ENCODE data around the gene NKX6-1. TPM values are rescaled to one million over a fixed set of nuclear protein-coding genes. Genes with fewer than 3 reads are reported as not detected.

Gene NKX6-1
- total RNA-seq, 1 donor from 2014 or later, result 14.6 TPM

- Mint-ChIP-seq H3K9me3 (ENCODE audit: unreplicated experiment) (no peaks in the 10 kb centered on the region), H3K27ac (ENCODE audit: unreplicated experiment) (no peak overlapping the region), H3K27me3 (ENCODE audit: unreplicated experiment) (peaks cover 40% of the 10 kb centered on the region)
Measured at GRCh38 chr4:84496706-84497503, 2.2 kb downstream of the NKX6-1 start.

GRCh38 chr4:84496331-84496705 is 2.8 kb downstream of the NKX6-1 start:
- peaks cover 22% of the 10 kb centered on the region for H3K36me3 Mint-ChIP-seq (ENCODE audit: low read depth, unreplicated experiment)
- TF ChIP-seq, protein P1, sequence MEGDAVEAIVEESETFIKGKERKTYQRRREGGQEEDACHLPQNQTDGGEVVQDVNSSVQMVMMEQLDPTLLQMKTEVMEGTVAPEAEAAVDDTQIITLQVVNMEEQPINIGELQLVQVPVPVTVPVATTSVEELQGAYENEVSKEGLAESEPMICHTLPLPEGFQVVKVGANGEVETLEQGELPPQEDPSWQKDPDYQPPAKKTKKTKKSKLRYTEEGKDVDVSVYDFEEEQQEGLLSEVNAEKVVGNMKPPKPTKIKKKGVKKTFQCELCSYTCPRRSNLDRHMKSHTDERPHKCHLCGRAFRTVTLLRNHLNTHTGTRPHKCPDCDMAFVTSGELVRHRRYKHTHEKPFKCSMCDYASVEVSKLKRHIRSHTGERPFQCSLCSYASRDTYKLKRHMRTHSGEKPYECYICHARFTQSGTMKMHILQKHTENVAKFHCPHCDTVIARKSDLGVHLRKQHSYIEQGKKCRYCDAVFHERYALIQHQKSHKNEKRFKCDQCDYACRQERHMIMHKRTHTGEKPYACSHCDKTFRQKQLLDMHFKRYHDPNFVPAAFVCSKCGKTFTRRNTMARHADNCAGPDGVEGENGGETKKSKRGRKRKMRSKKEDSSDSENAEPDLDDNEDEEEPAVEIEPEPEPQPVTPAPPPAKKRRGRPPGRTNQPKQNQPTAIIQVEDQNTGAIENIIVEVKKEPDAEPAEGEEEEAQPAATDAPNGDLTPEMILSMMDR (IDR thresholded peaks at IDR 0.05; ENCODE audit: unreplicated experiment), result no peak
- no peaks in the 10 kb centered on the region for H3K9me3 Mint-ChIP-seq (ENCODE audit: unreplicated experiment)
- H3K4me1 Mint-ChIP-seq (ENCODE audit: unreplicated experiment), result peaks cover 40% of the 10 kb centered on the region
- H3K4me3 Mint-ChIP-seq (ENCODE audit: unreplicated experiment), result peak overlapping the region; percentile 79
- no peak for DNase-seq (ENCODE audit: low spot score)
- H3K27ac Mint-ChIP-seq (ENCODE audit: unreplicated experiment), result no peak overlapping the region
- H3K27me3 Mint-ChIP-seq (ENCODE audit: unreplicated experiment), result peaks cover 35% of the 10 kb centered on the region

More at GRCh38 chr4:84496706-84497503, 2.2 kb downstream of the NKX6-1 start:
- DNase-seq (ENCODE audit: low spot score), result no peak
- TF ChIP-seq, protein P1 (IDR thresholded peaks at IDR 0.05; ENCODE audit: unreplicated experiment), result no peak
- peaks cover 42% of the 10 kb centered on the region for H3K4me1 Mint-ChIP-seq (ENCODE audit: unreplicated experiment)
- H3K36me3 Mint-ChIP-seq (ENCODE audit: low read depth, unreplicated experiment), result peaks cover 22% of the 10 kb centered on the region
- H3K4me3 Mint-ChIP-seq (ENCODE audit: unreplicated experiment), result peak overlapping the region; percentile 79

- TF ChIP-seq, protein P1 (IDR thresholded peaks at IDR 0.05; ENCODE audit: unreplicated experiment), result no peak
- Mint-ChIP-seq H3K36me3 (ENCODE audit: low read depth, unreplicated experiment) (peaks cover 22% of the 10 kb centered on the region), H3K4me1 (ENCODE audit: unreplicated experiment) (peaks cover 43% of the 10 kb centered on the region), H3K9me3 (ENCODE audit: unreplicated experiment) (no peaks in the 10 kb centered on the region), H3K4me3 (ENCODE audit: unreplicated experiment) (peak overlapping the region; percentile 79), H3K27me3 (ENCODE audit: unreplicated experiment) (peaks cover 33% of the 10 kb centered on the region), H3K27ac (ENCODE audit: unreplicated experiment) (peak overlapping the region; percentile 37)
- DNase-seq (ENCODE audit: low spot score), result no peak
Measured at GRCh38 chr4:84495794-84496261, 3.3 kb downstream of the NKX6-1 start.

- Mint-ChIP-seq H3K4me3 (ENCODE audit: unreplicated experiment) (peak overlapping the region; percentile 79), H3K4me1 (ENCODE audit: unreplicated experiment) (peaks cover 44% of the 10 kb centered on the region), H3K27ac (ENCODE audit: unreplicated experiment) (peak overlapping the region; percentile 37), H3K9me3 (ENCODE audit: unreplicated experiment) (no peaks in the 10 kb centered on the region), H3K36me3 (ENCODE audit: low read depth, unreplicated experiment) (peaks cover 19% of the 10 kb centered on the region), H3K27me3 (ENCODE audit: unreplicated experiment) (peaks cover 28% of the 10 kb centered on the region)
- TF ChIP-seq, protein P1 (IDR thresholded peaks at IDR 0.05; ENCODE audit: unreplicated experiment), result no peak
- no peak for DNase-seq (ENCODE audit: low spot score)
Measured at GRCh38 chr4:84495118-84495793, 3.8 kb downstream of the NKX6-1 start.

GRCh38 chr4:84494531-84494930 is 4.6 kb downstream of the NKX6-1 start:
- TF ChIP-seq, protein P1 (IDR thresholded peaks at IDR 0.05; ENCODE audit: unreplicated experiment), result no peak
- peaks cover 19% of the 10 kb centered on the region for H3K36me3 Mint-ChIP-seq (ENCODE audit: low read depth, unreplicated experiment)
- H3K27me3 Mint-ChIP-seq (ENCODE audit: unreplicated experiment), result peaks cover 22% of the 10 kb centered on the region
- H3K4me1 Mint-ChIP-seq (ENCODE audit: unreplicated experiment), result peaks cover 42% of the 10 kb centered on the region
- no peak for DNase-seq (ENCODE audit: low spot score)
- no peak overlapping the region for H3K27ac Mint-ChIP-seq (ENCODE audit: unreplicated experiment)
- H3K9me3 Mint-ChIP-seq (ENCODE audit: unreplicated experiment), result no peaks in the 10 kb centered on the region
- peak overlapping the region; percentile 54 for H3K4me3 Mint-ChIP-seq (ENCODE audit: unreplicated experiment)
